Brain microvascular endothelial cell (primary cell): ENCODE measurements around the gene PGA5.

Experiments used
- DNase-seq: peaks from one replicate; pipeline ENCODE4 v3.0.0-alpha.2; 2020
- H3K27ac ChIP-seq: fragments of 250-450 bp; sonication (Bioruptor Pico); 2 replicates; pipeline ENCODE4 v1.5.1; 2020; ENCODE audit warnings: mild to moderate bottlenecking, moderate library complexity
- H3K27me3 ChIP-seq: fragments of 250-450 bp; sonication (Bioruptor Pico); replicated peaks from 2 replicates; pipeline ENCODE4 v1.5.1; 2020; ENCODE audit warnings: mild to moderate bottlenecking
- H3K36me3 ChIP-seq: fragments of 250-450 bp; sonication (Bioruptor Pico); replicated peaks from 2 replicates; pipeline ENCODE4 v1.5.1; 2020; ENCODE audit warnings: mild to moderate bottlenecking
- H3K4me3 ChIP-seq: 2 replicates; pipeline ENCODE4 v1.5.1; 2011; ENCODE audit warnings: low read depth, mild to moderate bottlenecking, control low read depth, low read length, moderate library complexity
- CTCF ChIP-seq: IDR thresholded peaks from 2 replicates; pipeline ENCODE4 v1.5.1; 2011; ENCODE audit warnings: low read depth, mild to moderate bottlenecking, moderate library complexity, low read length, control low read depth, inconsistent platforms; ENCODE audit errors: missing control alignments
- in situ Hi-C: cut with HindIII; loops from 2 replicates; pipeline ENCODE4 v1.10.0; 2017; ENCODE audit warnings: low sequenced_read_pairs, low pct_ligation_motif_present

PGA5 gene

GRCh38 chr11:61264371-61264770, 23.4 kb downstream of the PGA5 start:
- Histone ChIP-seq H3K27me3 (no peaks in the 10 kb centered on the region), H3K27ac (no peak overlapping the region), H3K4me3 (no peak overlapping the region), H3K36me3 (no peaks in the 10 kb centered on the region)
- in situ Hi-C loops, result no loop called here
- DNase-seq, result no peak
- TF ChIP-seq CTCF, result no peak

GRCh38 chr11:61264795-61265194, 23.8 kb downstream of the PGA5 start:
- no peaks in the 10 kb centered on the region for H3K36me3 ChIP-seq
- H3K27ac ChIP-seq, result no peak overlapping the region
- no peak for DNase-seq
- no peaks in the 10 kb centered on the region for H3K27me3 ChIP-seq
- in situ Hi-C loops, result no loop called here
- TF ChIP-seq CTCF, result no peak
- no peak overlapping the region for H3K4me3 ChIP-seq

- Histone ChIP-seq H3K4me3 (no peak overlapping the region), H3K27me3 (no peaks in the 10 kb centered on the region), H3K36me3 (no peaks in the 10 kb centered on the region), H3K27ac (no peak overlapping the region)
- no peak for DNase-seq
- no peak for TF ChIP-seq CTCF
- in situ Hi-C loops, result no loop called here
Measured at GRCh38 chr11:61265357-61265756, 24.4 kb downstream of the PGA5 start.

- DNase-seq, result no peak
- H3K27me3 ChIP-seq, result no peaks in the 10 kb centered on the region
- H3K36me3 ChIP-seq, result no peaks in the 10 kb centered on the region
- H3K4me3 ChIP-seq, result no peak overlapping the region
- no peak for TF ChIP-seq CTCF
- H3K27ac ChIP-seq, result no peak overlapping the region
- in situ Hi-C loops, result no loop called here
Measured at GRCh38 chr11:61266602-61267001, 25.6 kb downstream of the PGA5 start.

- Histone ChIP-seq H3K36me3 (no peaks in the 10 kb centered on the region), H3K27me3 (no peaks in the 10 kb centered on the region), H3K4me3 (no peak overlapping the region), H3K27ac (no peak overlapping the region)
- no peak for TF ChIP-seq CTCF
- in situ Hi-C loops, result no loop called here
- DNase-seq, result no peak
Measured at GRCh38 chr11:61267437-61267841, 26.5 kb downstream of the PGA5 start.

- DNase-seq, result no peak
- Histone ChIP-seq H3K4me3 (no peak overlapping the region), H3K27ac (no peak overlapping the region), H3K36me3 (no peaks in the 10 kb centered on the region), H3K27me3 (no peaks in the 10 kb centered on the region)
- no peak for TF ChIP-seq CTCF
- in situ Hi-C loops, result no loop called here
Measured at GRCh38 chr11:61268588-61269250, 27.7 kb downstream of the PGA5 start.
